ENCODE data around the gene LRMDA. TPM values are rescaled to one million over a fixed set of nuclear protein-coding genes. Genes with fewer than 3 reads are reported as not detected.

Gene LRMDA
- total RNA-seq (10 to 100 TPM in 3 of 4 donors, 1 to 10 TPM in 1; 5.7 to 22.2 (median 13.7) TPM), polyA plus RNA-seq (1 to 10 TPM; 2.8 to 9.0 (median 4.2) TPM)

DNA sequence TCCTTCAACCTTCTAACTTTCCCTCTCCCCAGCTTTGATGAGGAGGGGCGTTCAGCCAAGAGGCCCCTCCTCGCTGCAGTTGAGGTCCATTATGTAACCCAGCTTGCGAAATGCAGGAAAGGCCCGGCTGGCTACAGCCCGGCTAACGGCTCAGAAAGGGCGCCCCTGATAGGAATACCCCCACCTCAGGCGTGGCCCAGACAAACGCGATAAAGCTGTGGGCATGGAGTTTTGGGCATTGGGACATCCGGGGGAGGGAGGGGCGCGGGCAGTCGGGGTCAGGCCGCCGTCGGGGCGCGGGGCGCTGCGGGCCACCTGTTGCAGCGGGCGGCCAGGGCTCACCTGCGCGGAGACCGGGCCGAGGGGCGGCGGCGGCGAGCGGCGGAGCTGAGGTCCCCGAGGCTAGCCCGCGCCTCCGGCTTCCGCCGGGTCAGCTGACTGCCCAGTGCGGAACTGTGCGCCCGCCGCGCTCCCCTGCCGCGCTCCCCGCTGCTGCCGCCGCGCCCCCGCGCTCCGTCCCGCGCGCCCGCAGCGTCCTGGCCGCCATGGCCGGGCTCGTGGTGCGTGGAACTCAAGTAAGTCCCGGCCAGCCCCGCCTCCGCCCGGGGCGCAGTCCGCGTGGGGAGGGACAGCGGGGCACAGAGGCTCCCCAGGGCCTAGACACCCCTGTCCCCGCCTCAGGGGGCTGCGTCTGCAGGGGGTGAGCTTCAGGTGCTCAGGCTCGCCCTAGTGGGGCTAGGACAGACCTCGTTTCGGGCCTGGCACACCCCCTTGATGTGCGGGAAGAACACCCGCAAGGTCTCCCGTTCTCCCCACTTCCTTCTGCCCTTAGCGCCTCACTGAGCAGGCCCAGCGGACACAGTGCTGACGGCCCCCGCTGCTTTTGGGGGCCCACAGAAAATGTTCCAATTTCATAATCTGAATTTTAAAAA is at the start of gene LRMDA:
Gene LRMDA (plus strand): TSS at position 445 of the 932 bp plus-strand sequence.
- H3K4me3 ChIP-seq: peak within 1 kb of the TSS; percentile 48 to 66 (median 66)
- peaks cover 0 to 35% (median 15%) of the 10 kb centered on the region in 4 donors for H3K4me1 ChIP-seq
- intact Hi-C loops (cut with DNase I): no loop called here
- DNase-seq: peak; percentile 79
- no peaks in the 10 kb centered on the region for H3K36me3 ChIP-seq
- TF ChIP-seq POLR2A (IDR thresholded peaks at IDR 0.05) (no peak), POLR2AphosphoS5 (IDR thresholded peaks at IDR 0.05) (peak in 1 of 4 donors; percentile 25)
- peak within 1 kb of the TSS; percentile 56 to 81 (median 72) for H3K27ac ChIP-seq
- H3K9me3 ChIP-seq: no peaks in the 10 kb centered on the region
- H3K27me3 ChIP-seq: no peaks in the 10 kb centered on the region
- WGBS, 2 donors: 4 to 5% methylated on average over 82 of the region's 82 CpGs

DNA sequence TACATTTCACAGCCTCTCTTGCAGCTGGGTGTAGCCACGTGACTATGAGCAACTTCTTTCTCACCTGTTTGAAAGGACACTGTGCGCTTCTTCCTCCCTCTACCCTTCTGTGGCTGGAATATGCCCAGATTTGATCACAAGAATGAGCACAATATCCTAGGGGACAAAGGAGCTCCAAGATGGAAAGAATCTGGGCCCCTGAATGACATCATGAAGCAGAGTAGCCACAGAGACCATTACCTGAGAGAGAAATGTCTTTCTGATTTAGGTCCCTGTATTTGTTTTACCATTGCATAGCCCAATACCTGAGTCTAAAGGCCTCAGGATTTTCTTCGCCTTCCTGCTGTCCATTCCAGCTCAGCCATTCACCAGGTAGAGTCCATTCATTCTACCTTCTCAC is 45.3 kb upstream of the LRMDA start:
- no peak for DNase-seq
- Histone ChIP-seq H3K4me3 (no peak overlapping the region), H3K27me3 (no peaks in the 10 kb centered on the region), H3K27ac (no peak overlapping the region), H3K4me1 (no peaks in the 10 kb centered on the region), H3K9me3 (peaks cover 0 to 8% (median 3%) of the 10 kb centered on the region in 4 donors), H3K36me3 (peaks cover 0 to 7% (median 0%) of the 10 kb centered on the region in 4 donors)
- 95 to 96% methylated on average over 3 of the region's 3 CpGs for WGBS, 2 donors
- TF ChIP-seq POLR2AphosphoS5 (IDR thresholded peaks at IDR 0.05) (no peak), POLR2A (IDR thresholded peaks at IDR 0.05) (no peak), EP300 (IDR thresholded peaks at IDR 0.05) (no peak)
- TF ChIP-seq, protein P1, sequence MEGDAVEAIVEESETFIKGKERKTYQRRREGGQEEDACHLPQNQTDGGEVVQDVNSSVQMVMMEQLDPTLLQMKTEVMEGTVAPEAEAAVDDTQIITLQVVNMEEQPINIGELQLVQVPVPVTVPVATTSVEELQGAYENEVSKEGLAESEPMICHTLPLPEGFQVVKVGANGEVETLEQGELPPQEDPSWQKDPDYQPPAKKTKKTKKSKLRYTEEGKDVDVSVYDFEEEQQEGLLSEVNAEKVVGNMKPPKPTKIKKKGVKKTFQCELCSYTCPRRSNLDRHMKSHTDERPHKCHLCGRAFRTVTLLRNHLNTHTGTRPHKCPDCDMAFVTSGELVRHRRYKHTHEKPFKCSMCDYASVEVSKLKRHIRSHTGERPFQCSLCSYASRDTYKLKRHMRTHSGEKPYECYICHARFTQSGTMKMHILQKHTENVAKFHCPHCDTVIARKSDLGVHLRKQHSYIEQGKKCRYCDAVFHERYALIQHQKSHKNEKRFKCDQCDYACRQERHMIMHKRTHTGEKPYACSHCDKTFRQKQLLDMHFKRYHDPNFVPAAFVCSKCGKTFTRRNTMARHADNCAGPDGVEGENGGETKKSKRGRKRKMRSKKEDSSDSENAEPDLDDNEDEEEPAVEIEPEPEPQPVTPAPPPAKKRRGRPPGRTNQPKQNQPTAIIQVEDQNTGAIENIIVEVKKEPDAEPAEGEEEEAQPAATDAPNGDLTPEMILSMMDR (IDR thresholded peaks at IDR 0.05): no peak
- intact Hi-C loops (cut with DNase I): no loop called here

DNA sequence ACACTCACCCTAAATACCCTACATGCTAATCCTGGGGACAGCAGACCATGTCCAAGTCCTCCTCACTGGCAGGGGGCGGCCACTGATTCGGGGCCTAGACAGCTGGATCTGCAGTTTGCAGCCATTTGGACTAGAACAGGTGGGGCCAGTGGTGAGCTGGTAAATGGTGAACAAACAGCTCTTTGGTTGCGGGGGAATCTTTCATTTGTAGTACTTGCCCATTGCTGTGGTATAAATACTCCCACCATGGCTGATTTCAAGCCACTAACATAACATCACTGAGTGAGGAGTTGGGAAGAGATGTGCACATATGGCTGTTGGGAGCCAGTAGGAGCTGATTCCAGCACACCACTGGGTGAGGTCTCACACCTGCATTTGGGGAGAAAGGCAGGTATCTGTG is 43.3 kb upstream of the LRMDA start:
- intact Hi-C loops (cut with DNase I): no loop called here
- Histone ChIP-seq H3K27me3 (no peaks in the 10 kb centered on the region), H3K4me3 (no peak overlapping the region), H3K9me3 (peaks cover 0 to 8% (median 3%) of the 10 kb centered on the region in 4 donors), H3K4me1 (no peaks in the 10 kb centered on the region), H3K27ac (no peak overlapping the region), H3K36me3 (peaks cover 0 to 7% (median 0%) of the 10 kb centered on the region in 4 donors)
- no peak for DNase-seq
- TF ChIP-seq, protein P1 (IDR thresholded peaks at IDR 0.05): no peak
- no peak for TF ChIP-seq EP300 (IDR thresholded peaks at IDR 0.05)
- 91 to 99% methylated on average over 3 of the region's 3 CpGs for WGBS, 2 donors

DNA sequence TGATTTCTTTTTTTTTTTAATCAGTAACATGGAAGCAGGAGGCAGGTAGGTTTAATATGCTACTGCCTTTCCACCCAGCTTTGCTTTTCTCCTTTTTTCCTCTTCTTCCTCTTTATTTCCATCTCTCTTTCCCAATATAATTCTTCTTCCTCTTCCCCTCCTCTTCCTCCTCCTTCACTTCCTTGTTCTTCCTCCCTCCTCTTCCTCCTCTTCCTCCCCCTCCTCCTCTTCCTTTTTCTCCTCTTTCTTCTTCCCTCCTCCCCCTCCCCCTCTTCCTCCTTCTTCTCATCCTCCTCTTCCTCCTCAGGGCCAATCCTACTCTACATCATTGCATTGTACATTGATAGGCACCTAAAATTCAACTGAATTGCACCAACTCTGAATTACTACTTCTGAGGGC is 41.2 kb upstream of the LRMDA start:
- DNase-seq: no peak
- no peak overlapping the region for H3K27ac ChIP-seq
- intact Hi-C loops (cut with DNase I): no loop called here
- H3K9me3 ChIP-seq: peaks cover 0 to 8% (median 3%) of the 10 kb centered on the region in 4 donors
- no peak overlapping the region for H3K4me3 ChIP-seq
- H3K27me3 ChIP-seq: no peaks in the 10 kb centered on the region
- H3K36me3 ChIP-seq: peaks cover 0 to 17% (median 0%) of the 10 kb centered on the region in 4 donors
- H3K4me1 ChIP-seq: peaks cover 0 to 4% (median 0%) of the 10 kb centered on the region in 4 donors
- TF ChIP-seq POLR2A (IDR thresholded peaks at IDR 0.05) (no peak), EP300 (IDR thresholded peaks at IDR 0.05) (no peak), POLR2AphosphoS5 (IDR thresholded peaks at IDR 0.05) (no peak)
- TF ChIP-seq, protein P1 (IDR thresholded peaks at IDR 0.05): no peak

DNA sequence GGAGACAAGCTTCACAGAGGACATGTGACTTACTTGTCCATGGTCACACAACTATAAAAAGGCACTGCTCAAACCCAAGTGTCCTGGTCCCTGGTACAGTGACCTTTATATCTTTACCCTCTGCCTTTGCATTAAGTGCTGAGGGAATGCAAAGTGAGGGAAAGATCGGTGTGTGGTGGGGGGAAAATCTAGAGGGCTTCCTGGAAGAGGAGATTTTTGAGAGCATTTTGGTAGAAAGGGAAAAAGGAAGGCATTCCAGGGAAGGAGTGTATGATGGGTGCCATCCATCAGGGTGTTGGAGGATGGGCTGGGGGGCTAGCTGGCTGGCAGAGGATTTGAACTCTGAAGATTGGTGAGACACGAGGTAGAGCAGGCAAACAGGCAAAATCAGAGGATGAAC is 39.2 kb upstream of the LRMDA start:
- Histone ChIP-seq H3K36me3 (peaks cover 0 to 20% (median 2%) of the 10 kb centered on the region in 4 donors), H3K27me3 (no peaks in the 10 kb centered on the region), H3K4me1 (peaks cover 0 to 16% (median 5%) of the 10 kb centered on the region in 4 donors), H3K4me3 (no peak overlapping the region), H3K27ac (no peak overlapping the region), H3K9me3 (no peaks in the 10 kb centered on the region)
- 84 to 91% methylated on average over 2 of the region's 2 CpGs for whole genome bisulfite sequencing, 2 donors
- intact Hi-C loops (cut with DNase I): no loop called here
- no peak for DNase-seq
- TF ChIP-seq, protein P1 (IDR thresholded peaks at IDR 0.05): no peak
- TF ChIP-seq POLR2A (IDR thresholded peaks at IDR 0.05) (no peak), EP300 (IDR thresholded peaks at IDR 0.05) (no peak), POLR2AphosphoS5 (IDR thresholded peaks at IDR 0.05) (no peak)

All from sigmoid colon (tissue), 7 donors.